SU-DHL-6 (cell line): ENCODE results near the gene DYNC1H1.

Experiments used
- H2AFZ ChIP-seq: fragments of 200-600 bp; sonication (generic); 2 replicates; pipeline ENCODE4 v1.6.1; 2014; ENCODE audit warnings: low read depth, mild to moderate bottlenecking, moderate library complexity, mixed read lengths, antibody characterized with exemption, low read length; ENCODE audit not compliant: severe bottlenecking
- H3F3A ChIP-seq: fragments of 200-600 bp; shearing (Covaris generic); 2 replicates; pipeline ENCODE4 v1.6.0; 2016; ENCODE audit warnings: antibody characterized with exemption, mild to moderate bottlenecking; ENCODE audit not compliant: insufficient read depth
- H3K27ac ChIP-seq: fragments of 200-600 bp; sonication (generic); 2 replicates; pipeline ENCODE4 v1.5.1; 2016; ENCODE audit warnings: low read depth, mild to moderate bottlenecking, low read length, moderate library complexity, mixed read lengths
- H3K27me3 ChIP-seq: fragments of 200-600 bp; sonication (generic), shearing (Covaris generic); 2 replicates; pipeline ENCODE4 v1.6.0; 2014; ENCODE audit warnings: mild to moderate bottlenecking, low read length
- H3K36me3 ChIP-seq: fragments of 200-600 bp; sonication (generic); 2 replicates; pipeline ENCODE4 v1.6.1; 2014; ENCODE audit warnings: mild to moderate bottlenecking, low read length, mixed read lengths
- H3K4me2 ChIP-seq: fragments of 300-600, 200-600 bp; shearing (Covaris generic), sonication (generic); 2 replicates; pipeline ENCODE4 v1.6.0; 2014; ENCODE audit warnings: low read length, low read depth, mild to moderate bottlenecking; ENCODE audit not compliant: poor library complexity, severe bottlenecking
- H3K4me3 ChIP-seq: fragments of 200-600 bp; sonication (generic); 2 replicates; pipeline ENCODE4 v1.5.1; 2014; ENCODE audit warnings: antibody characterized with exemption, low read length, mild to moderate bottlenecking, mixed read lengths; ENCODE audit not compliant: insufficient read depth, poor library complexity, severe bottlenecking
- H3K79me2 ChIP-seq: fragments of 200-600 bp; sonication (generic); 2 replicates; pipeline ENCODE4 v1.6.1; 2014; ENCODE audit warnings: mild to moderate bottlenecking, low read length, moderate library complexity; ENCODE audit not compliant: insufficient read depth
- H3K9ac ChIP-seq: fragments of 200-600 bp; sonication (generic); 2 replicates; pipeline ENCODE4 v1.7.0; 2014; ENCODE audit warnings: mild to moderate bottlenecking, low read length
- H3K9me2 ChIP-seq: fragments of 200-600 bp; sonication (generic); replicated peaks from 2 replicates; pipeline ENCODE4 v1.6.1; 2014; ENCODE audit warnings: low read length; ENCODE audit not compliant: insufficient read depth
- H3K9me3 ChIP-seq: fragments of 200-600 bp; sonication (generic); 2 replicates; pipeline ENCODE4 v1.6.1; 2014; ENCODE audit warnings: low read length, mixed read lengths; ENCODE audit not compliant: insufficient read depth
- H4K20me1 ChIP-seq: fragments of 200-600 bp; sonication (generic); 2 replicates; pipeline ENCODE4 v1.6.1; 2014; ENCODE audit warnings: low read depth, mild to moderate bottlenecking, antibody characterized with exemption, low read length, moderate library complexity, mixed read lengths
- EZH2phosphoT487 ChIP-seq: fragments of 200-600 bp; sonication (generic), shearing (Covaris generic); conservative IDR thresholded peaks from 2 replicates; pipeline ENCODE4 v1.6.1; 2018; ENCODE audit warnings: mild to moderate bottlenecking, antibody characterized with exemption, low read length, moderate library complexity, mixed read lengths
- TF ChIP-seq, protein P1 (sequence below): fragments of 200-600 bp; sonication (generic); IDR thresholded peaks from one replicate; pipeline ENCODE4 v1.5.1; 2017; ENCODE audit warnings: antibody characterized with exemption, mild to moderate bottlenecking, low read length, moderate library complexity; ENCODE audit not compliant: insufficient read depth, poor library complexity, severe bottlenecking

Gene DYNC1H1

DNA sequence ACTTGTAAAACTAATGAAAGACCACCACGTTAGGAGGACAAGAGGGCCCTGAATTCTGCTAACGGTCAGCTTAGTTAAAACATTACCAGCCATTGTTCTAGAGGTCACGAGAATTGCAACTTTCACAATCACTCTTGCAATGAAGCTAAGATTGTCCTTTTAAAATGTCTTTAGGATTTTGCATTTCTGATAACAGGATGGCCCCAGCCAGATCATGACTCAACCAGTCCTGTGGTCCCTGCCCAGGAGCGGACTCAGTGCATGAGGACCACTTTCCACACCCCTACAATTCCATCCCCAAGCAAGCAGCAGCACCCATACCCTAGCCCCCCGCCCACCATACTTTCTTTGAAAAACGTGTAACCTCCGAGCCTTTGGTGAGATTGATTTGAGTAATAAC, 93.8 kb downstream of the DYNC1H1 start:
- no peak for TF ChIP-seq EZH2phosphoT487
- TF ChIP-seq, protein P1, sequence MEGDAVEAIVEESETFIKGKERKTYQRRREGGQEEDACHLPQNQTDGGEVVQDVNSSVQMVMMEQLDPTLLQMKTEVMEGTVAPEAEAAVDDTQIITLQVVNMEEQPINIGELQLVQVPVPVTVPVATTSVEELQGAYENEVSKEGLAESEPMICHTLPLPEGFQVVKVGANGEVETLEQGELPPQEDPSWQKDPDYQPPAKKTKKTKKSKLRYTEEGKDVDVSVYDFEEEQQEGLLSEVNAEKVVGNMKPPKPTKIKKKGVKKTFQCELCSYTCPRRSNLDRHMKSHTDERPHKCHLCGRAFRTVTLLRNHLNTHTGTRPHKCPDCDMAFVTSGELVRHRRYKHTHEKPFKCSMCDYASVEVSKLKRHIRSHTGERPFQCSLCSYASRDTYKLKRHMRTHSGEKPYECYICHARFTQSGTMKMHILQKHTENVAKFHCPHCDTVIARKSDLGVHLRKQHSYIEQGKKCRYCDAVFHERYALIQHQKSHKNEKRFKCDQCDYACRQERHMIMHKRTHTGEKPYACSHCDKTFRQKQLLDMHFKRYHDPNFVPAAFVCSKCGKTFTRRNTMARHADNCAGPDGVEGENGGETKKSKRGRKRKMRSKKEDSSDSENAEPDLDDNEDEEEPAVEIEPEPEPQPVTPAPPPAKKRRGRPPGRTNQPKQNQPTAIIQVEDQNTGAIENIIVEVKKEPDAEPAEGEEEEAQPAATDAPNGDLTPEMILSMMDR: no peak
- Histone ChIP-seq H3K79me2 (no peaks in the 10 kb centered on the region), H3K9me3 (no peaks in the 10 kb centered on the region), H3K4me2 (no peak overlapping the region), H4K20me1 (no peaks in the 10 kb centered on the region), H3F3A (no peaks in the 10 kb centered on the region), H3K27ac (no peak overlapping the region), H3K9ac (no peak overlapping the region), H2AFZ (no peak overlapping the region), H3K9me2 (no peaks in the 10 kb centered on the region), H3K27me3 (no peaks in the 10 kb centered on the region), H3K4me3 (no peak overlapping the region), H3K36me3 (no peaks in the 10 kb centered on the region)

DNA sequence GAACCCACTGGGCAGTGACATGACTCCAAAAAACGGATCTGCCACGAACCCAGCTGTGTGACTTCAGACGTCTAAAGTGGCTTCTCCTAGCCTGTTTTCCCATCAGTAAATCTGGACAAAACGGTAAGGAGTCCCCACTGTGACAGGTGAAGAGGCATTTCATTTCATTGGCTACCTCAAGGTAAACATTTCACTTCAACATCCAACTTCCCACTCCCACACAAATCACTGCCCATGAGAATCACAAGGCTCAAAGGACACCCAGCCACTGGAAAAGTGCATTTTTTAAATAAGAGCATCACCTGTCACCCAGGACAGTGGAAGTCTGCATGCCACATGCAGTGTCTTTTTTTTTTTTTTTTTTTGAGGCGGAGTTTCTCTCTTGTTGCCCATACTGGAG, 94.6 kb downstream of the DYNC1H1 start:
- Histone ChIP-seq H3K9me2 (no peaks in the 10 kb centered on the region), H3K27ac (no peak overlapping the region), H3K9ac (no peak overlapping the region), H3K4me3 (no peak overlapping the region), H4K20me1 (no peaks in the 10 kb centered on the region), H3K9me3 (no peaks in the 10 kb centered on the region), H3F3A (no peaks in the 10 kb centered on the region), H3K79me2 (no peaks in the 10 kb centered on the region), H2AFZ (no peak overlapping the region), H3K36me3 (no peaks in the 10 kb centered on the region), H3K4me2 (no peak overlapping the region), H3K27me3 (no peaks in the 10 kb centered on the region)
- TF ChIP-seq, protein P1: no peak
- TF ChIP-seq EZH2phosphoT487: no peak

DNA sequence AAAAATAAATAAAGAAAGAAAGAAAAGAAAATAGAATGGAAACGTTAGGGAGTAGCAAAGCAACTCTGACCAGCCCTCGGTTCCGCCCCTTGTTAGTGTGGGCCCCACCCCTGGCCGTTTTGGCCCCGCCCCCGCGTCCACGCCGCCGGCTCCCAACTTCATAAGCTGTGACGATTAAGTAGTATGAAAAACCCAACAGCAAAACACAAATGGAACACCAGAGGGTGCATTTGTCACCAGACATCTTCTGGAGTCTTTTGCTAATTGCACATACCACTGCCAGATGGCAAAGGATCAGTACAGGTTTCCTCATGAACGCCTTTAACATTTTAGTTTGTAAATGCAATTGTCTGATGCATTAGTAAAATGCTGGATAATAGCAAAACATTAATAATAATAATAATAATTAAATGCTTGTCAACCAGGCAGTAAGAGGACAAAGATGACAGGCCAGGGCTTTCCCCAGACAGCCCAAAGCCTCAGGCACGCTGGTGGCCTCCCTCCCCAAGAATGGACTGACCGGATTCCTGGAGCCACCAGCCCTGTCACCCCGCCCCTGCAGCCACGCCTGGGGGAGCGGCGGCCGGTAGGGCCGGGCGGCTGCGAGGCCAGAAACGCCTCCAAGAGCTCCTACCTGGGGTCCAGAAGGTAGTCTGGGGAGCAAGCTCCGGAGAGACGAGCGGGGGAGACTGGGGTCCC, 98.9 kb downstream of the DYNC1H1 start:
- Histone ChIP-seq H3F3A (no peaks in the 10 kb centered on the region), H2AFZ (no peak overlapping the region), H3K79me2 (no peaks in the 10 kb centered on the region), H3K4me2 (no peak overlapping the region), H4K20me1 (no peaks in the 10 kb centered on the region), H3K36me3 (no peaks in the 10 kb centered on the region), H3K9me3 (no peaks in the 10 kb centered on the region), H3K9me2 (no peaks in the 10 kb centered on the region), H3K4me3 (no peak overlapping the region), H3K27me3 (no peaks in the 10 kb centered on the region), H3K9ac (no peak overlapping the region), H3K27ac (no peak overlapping the region)
- TF ChIP-seq EZH2phosphoT487: no peak
- TF ChIP-seq, protein P1: peak; percentile 43
